ENCODE data around the gene TMEM132D.

Gene TMEM132D

DNA sequence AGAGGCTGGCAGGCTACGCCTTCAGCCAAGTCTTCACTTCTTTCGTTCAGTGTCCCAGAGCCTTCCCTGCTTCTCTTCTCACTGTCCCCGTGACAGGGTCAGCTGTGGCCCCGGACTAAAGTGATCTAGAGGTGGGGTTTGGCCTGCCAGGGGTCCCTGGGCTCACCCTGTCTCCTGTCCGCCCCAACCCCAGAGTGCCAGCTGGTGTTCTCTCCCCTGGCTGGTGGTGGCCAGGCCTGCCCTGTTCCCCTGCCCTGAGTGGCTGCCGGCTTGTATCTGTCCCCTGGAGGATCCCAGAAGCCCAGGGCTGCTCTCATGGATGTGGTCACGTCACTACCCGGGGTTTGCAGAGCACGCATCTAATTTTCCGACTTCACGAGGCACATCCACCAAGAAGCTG lies 753.1 kb downstream of the TMEM132D start:
- H3K4me3 Mint-ChIP-seq, result no peak overlapping the region
- H3K4me1 Mint-ChIP-seq, result no peaks in the 10 kb centered on the region
- no peak overlapping the region for H3K27ac Mint-ChIP-seq
- H3K9me3 Mint-ChIP-seq, result no peaks in the 10 kb centered on the region
- no peaks in the 10 kb centered on the region for H3K27me3 Mint-ChIP-seq (ENCODE audit: low read depth)
- TF ChIP-seq, protein P1, sequence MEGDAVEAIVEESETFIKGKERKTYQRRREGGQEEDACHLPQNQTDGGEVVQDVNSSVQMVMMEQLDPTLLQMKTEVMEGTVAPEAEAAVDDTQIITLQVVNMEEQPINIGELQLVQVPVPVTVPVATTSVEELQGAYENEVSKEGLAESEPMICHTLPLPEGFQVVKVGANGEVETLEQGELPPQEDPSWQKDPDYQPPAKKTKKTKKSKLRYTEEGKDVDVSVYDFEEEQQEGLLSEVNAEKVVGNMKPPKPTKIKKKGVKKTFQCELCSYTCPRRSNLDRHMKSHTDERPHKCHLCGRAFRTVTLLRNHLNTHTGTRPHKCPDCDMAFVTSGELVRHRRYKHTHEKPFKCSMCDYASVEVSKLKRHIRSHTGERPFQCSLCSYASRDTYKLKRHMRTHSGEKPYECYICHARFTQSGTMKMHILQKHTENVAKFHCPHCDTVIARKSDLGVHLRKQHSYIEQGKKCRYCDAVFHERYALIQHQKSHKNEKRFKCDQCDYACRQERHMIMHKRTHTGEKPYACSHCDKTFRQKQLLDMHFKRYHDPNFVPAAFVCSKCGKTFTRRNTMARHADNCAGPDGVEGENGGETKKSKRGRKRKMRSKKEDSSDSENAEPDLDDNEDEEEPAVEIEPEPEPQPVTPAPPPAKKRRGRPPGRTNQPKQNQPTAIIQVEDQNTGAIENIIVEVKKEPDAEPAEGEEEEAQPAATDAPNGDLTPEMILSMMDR (IDR thresholded peaks at IDR 0.05; ENCODE audit: unreplicated experiment in 3 of 3), result no peak
- no peaks in the 10 kb centered on the region for H3K36me3 Mint-ChIP-seq (ENCODE audit: low read depth)

DNA sequence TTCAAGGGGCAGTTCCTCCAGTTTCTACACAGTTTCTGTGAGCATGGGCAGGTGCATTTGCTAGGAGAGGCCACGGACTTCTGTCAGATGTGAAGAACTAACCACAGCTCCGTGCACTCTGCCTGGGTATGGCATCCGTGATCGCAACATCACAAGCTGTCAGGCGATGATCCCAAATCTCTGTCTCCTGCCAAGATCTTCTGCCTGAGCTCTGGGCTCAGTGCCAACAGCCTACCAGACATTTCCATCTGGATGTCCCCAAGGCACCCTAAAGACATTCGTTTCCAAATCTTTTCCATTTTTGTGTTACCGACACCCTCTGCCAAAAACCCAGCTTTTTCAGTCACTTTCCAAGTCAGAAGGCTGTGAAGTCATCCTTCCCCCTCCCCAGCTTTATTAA lies 758.4 kb downstream of the TMEM132D start:
- no peaks in the 10 kb centered on the region for H3K9me3 Mint-ChIP-seq
- H3K4me3 Mint-ChIP-seq, result no peak overlapping the region
- H3K27ac Mint-ChIP-seq, result no peak overlapping the region
- TF ChIP-seq, protein P1 (IDR thresholded peaks at IDR 0.05; ENCODE audit: unreplicated experiment in 3 of 3), result no peak
- H3K36me3 Mint-ChIP-seq (ENCODE audit: low read depth), result no peaks in the 10 kb centered on the region
- no peaks in the 10 kb centered on the region for H3K4me1 Mint-ChIP-seq
- no peaks in the 10 kb centered on the region for H3K27me3 Mint-ChIP-seq (ENCODE audit: low read depth)

DNA sequence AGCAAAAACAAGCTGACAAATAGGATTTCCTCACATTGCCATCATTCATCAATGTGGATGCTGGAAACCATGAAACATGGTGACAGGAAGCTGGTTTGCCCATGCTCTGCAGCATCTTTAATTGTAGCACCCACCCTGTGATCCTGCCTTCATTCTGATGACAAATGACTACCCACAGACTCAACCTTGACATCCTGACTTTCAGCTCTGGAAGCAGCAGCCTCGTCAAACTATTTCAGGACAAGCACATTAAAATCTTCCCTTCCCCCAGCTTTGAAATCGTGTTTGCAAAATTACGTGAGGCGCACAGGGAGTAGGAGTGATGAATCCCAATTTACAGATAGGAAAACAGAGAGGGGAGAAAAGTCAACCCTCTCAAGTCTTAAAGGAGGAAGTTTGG lies 765.0 kb downstream of the TMEM132D start:
- H3K27me3 Mint-ChIP-seq (ENCODE audit: low read depth), result peaks cover 3% of the 10 kb centered on the region
- no peaks in the 10 kb centered on the region for H3K9me3 Mint-ChIP-seq
- H3K4me1 Mint-ChIP-seq, result no peaks in the 10 kb centered on the region
- no peak overlapping the region for H3K4me3 Mint-ChIP-seq
- TF ChIP-seq, protein P1 (IDR thresholded peaks at IDR 0.05; ENCODE audit: unreplicated experiment in 3 of 3), result no peak
- no peaks in the 10 kb centered on the region for H3K36me3 Mint-ChIP-seq (ENCODE audit: low read depth)
- no peak overlapping the region for H3K27ac Mint-ChIP-seq

DNA sequence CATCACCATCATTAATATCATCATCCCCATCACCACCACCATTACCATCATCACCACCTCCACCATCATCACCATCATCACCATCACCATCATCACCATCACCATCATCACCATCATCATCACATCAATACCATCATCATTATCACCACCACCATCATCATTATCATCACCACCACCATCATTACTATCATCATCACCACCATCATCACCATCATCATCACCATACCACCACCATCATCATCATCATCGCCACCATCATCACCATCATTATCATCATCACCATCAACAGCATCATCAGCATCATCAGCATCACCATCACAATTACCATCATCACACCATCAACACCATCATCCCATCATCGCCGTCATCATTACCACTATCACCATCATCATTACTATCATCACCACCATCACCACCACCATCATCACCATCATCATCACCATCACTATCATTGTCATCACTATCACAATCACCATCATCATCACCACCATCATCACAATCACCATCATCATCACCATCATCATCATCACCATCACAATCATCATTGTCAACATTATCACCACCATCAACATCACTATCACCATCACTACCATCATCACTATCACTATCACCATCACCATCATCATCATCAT lies 767.0 kb downstream of the TMEM132D start:
- H3K27me3 Mint-ChIP-seq (ENCODE audit: low read depth), result peaks cover 4% of the 10 kb centered on the region
- H3K4me1 Mint-ChIP-seq, result no peaks in the 10 kb centered on the region
- no peaks in the 10 kb centered on the region for H3K9me3 Mint-ChIP-seq
- no peak overlapping the region for H3K4me3 Mint-ChIP-seq
- no peak overlapping the region for H3K27ac Mint-ChIP-seq
- TF ChIP-seq, protein P1 (IDR thresholded peaks at IDR 0.05; ENCODE audit: unreplicated experiment in 3 of 3), result no peak
- no peaks in the 10 kb centered on the region for H3K36me3 Mint-ChIP-seq (ENCODE audit: low read depth)

DNA sequence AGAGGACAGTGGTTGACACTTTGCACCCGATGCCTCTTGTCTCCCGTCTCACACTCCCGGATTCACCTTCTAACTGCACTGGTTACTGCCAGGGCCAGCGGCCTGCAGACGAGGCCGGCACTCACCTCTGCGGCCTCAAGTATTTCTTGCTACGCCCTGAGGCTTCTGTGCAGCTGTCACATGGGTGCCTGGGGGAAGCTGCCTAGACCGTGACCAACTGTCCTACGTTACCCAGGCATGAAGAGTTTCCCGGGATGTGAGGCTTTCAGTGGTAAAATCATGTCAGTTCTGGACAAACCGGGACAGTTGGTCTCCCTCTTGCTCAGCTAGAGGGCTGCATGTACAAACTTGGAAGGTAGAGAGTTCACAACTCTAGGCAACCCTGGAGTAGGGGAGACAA lies 776.1 kb downstream of the TMEM132D start:
- Mint-ChIP-seq H3K27ac (no peak overlapping the region), H3K36me3 (ENCODE audit: low read depth) (no peaks in the 10 kb centered on the region), H3K4me1 (no peaks in the 10 kb centered on the region), H3K27me3 (ENCODE audit: low read depth) (peaks cover 15% of the 10 kb centered on the region), H3K4me3 (no peak overlapping the region), H3K9me3 (no peaks in the 10 kb centered on the region)
- TF ChIP-seq, protein P1 (IDR thresholded peaks at IDR 0.05; ENCODE audit: unreplicated experiment in 3 of 3), result no peak

DNA sequence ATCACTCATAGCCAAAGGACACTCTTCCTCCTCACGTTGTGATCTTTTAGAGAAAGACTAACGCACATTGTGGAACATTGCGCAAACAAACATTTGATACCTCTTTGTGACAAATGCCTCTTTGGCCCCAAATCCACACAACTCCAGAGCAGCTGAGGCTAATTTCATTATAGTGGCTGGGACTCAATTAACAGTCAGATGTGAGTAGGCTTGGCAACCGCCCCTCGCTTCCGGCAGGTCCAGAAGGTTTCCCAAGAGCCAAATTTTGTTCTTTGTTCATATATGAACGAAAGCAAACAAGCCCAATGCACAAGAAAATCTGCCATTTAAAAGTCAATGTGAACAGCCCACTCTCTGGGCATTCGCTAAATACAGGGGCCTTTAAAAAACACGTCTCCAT lies 776.6 kb downstream of the TMEM132D start:
- TF ChIP-seq, protein P1 (IDR thresholded peaks at IDR 0.05; ENCODE audit: unreplicated experiment in 3 of 3), result no peak
- peaks cover 15% of the 10 kb centered on the region for H3K27me3 Mint-ChIP-seq (ENCODE audit: low read depth)
- no peak overlapping the region for H3K27ac Mint-ChIP-seq
- H3K9me3 Mint-ChIP-seq, result no peaks in the 10 kb centered on the region
- no peaks in the 10 kb centered on the region for H3K36me3 Mint-ChIP-seq (ENCODE audit: low read depth)
- H3K4me1 Mint-ChIP-seq, result no peaks in the 10 kb centered on the region
- H3K4me3 Mint-ChIP-seq, result no peak overlapping the region

Data from nephron (organoid).